Fibroblast of villous mesenchyme (primary cell): ENCODE measurements around the gene DUSP21. TPM values are rescaled to one million over a fixed set of nuclear protein-coding genes. Genes with fewer than 3 reads are reported as not detected.
A peak's percentile ranks its signal among the peaks of the same experiment; 100 is the strongest.
"Not testable (repeated sequence)": the region's sequence is repeated elsewhere in the genome, so short reads cannot be mapped to it uniquely, and the experiment has no call there.

ENCODE experiments used
- DNase-seq: peaks from one replicate; pipeline ENCODE4 v3.0.0-alpha.2; 2010; ENCODE audit warnings: low read depth
- H3K4me3 ChIP-seq: 2 replicates; pipeline ENCODE4 v1.5.1; 2011; ENCODE audit warnings: low read depth, mild to moderate bottlenecking, low read length
- total RNA-seq: library from RNA; depleted of rRNA; stranded (reverse); fragments of >200 nt; gene quantifications from 2 replicates; pipeline ENCODE4 v1.2.3, GENCODE V29; 2012
- TF ChIP-seq, protein P1 (sequence below): IDR thresholded peaks from 2 replicates; pipeline ENCODE4 v1.5.1; 2012; ENCODE audit warnings: low read depth, mild to moderate bottlenecking, low read length; ENCODE audit not compliant: insufficient read depth

DUSP21 gene
- not detected in 2 replicates for total RNA-seq

DNA sequence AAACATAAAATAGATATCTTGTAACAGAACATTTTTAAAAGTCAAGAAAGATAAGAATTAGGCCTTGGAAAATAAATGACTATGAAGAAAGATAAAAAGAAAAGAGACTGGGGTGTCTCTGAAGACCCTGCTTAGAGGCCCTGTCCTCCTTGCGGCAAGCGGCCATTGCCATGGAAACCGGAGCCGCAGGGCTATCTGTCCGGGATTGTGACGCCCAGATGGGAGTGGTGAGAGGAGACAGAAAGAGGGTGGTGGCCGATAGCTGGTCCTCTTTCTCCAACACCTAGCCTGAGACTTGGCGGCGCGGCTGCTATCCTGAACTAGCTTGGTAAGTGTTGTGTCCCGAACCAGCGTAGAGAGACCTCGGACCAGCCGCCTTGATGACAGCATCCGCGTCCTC, at the start of gene DUSP21:
Gene DUSP21 (plus strand): TSS at position 269 of the 400 bp plus-strand sequence. CDS start 112 bp downstream, at position 381.
- DNase-seq = no peak
- H3K4me3 ChIP-seq = no peak within 1 kb of the TSS

DNA sequence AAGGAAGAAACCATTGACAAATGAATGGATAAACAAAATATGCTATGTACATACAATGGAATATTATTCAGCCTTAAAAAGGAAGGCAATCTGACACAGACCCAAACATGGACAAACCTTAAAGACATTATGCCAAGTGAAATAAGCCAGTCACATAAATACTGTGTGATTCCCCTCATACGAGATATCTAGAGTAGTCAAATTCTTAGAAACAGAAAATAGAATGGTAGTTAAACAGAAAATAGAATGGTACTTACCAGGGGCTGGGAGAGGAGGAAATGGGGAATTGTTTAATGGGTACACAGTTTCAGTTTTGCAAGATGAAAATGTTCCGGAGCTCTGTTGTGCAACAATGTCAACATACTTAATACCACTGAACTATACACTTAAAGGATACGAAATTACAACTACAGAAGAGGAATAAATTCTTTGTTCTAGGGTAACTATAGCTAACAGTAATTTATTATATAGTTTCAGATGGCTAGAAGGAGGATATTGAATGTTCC, 47.8 kb upstream of the DUSP21 start:
- TF ChIP-seq, protein P1, sequence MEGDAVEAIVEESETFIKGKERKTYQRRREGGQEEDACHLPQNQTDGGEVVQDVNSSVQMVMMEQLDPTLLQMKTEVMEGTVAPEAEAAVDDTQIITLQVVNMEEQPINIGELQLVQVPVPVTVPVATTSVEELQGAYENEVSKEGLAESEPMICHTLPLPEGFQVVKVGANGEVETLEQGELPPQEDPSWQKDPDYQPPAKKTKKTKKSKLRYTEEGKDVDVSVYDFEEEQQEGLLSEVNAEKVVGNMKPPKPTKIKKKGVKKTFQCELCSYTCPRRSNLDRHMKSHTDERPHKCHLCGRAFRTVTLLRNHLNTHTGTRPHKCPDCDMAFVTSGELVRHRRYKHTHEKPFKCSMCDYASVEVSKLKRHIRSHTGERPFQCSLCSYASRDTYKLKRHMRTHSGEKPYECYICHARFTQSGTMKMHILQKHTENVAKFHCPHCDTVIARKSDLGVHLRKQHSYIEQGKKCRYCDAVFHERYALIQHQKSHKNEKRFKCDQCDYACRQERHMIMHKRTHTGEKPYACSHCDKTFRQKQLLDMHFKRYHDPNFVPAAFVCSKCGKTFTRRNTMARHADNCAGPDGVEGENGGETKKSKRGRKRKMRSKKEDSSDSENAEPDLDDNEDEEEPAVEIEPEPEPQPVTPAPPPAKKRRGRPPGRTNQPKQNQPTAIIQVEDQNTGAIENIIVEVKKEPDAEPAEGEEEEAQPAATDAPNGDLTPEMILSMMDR = no peak
- H3K4me3 ChIP-seq = no peak overlapping the region
- peak; percentile 15 for DNase-seq

More for the DNA sequence above, at the start of gene DUSP21:
- TF ChIP-seq, protein P1 = no peak

DNA sequence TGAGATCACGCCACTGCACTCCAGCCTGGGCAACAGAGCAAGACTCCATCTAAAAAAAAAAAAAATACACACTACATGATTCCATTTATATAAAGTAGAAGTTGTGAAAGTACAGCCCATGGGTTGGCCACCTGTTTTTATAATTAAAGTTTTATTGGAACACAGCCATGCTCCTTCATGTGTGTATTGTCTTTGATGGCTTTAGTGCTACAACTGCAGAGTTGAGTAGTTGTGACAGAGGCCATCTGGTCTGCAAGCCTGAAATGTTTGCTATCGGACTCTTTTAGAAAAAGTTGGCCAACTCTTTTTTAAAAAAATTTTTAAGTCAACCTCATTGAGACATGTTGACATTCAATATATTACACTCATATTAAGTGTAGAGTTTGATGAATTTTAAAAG, 41.2 kb upstream of the DUSP21 start:
- no peak for DNase-seq
- TF ChIP-seq, protein P1 = no peak
- no peak overlapping the region for H3K4me3 ChIP-seq

DNA sequence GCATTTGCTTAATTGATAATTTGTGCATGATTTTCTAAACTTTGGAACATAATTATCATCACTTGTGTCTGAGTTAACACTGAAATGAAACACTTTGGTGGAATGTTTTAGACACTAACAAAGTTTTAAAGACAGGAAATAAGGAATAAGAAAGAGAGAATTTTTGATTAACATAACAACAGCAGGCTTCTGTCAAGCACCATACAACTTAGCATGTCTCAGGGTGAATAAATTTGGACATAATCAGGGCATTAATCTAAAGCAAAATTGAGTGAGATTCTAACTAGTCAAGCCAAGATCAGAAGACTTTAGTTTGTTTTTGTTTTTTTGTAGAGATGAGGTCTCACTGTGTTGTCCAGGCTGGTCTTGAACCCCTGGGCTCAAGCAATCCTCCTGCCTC, 28.1 kb upstream of the DUSP21 start:
- TF ChIP-seq, protein P1 = no peak
- no peak overlapping the region for H3K4me3 ChIP-seq
- no peak for DNase-seq

DNA sequence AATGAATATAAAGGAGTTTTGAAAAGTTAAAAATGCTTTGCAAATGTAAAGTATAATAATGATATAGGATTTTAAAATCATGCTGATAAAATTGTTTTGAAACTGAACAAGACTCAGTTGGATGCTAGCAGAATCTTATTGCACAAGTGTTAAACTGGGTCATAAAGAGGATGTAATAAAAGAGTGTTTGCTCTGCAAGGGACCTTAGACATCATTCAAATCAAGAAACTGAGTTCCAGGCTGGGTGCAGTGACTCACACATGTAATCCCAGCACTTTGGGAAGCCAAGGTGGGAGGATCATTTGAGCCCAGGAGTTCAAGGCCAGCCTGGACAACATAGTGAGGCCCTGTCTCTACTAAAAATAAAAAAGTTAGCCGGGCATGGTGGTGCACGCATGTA, 27.5 kb upstream of the DUSP21 start:
- no peak for DNase-seq
- TF ChIP-seq, protein P1 = no peak
- H3K4me3 ChIP-seq = no peak overlapping the region

DNA sequence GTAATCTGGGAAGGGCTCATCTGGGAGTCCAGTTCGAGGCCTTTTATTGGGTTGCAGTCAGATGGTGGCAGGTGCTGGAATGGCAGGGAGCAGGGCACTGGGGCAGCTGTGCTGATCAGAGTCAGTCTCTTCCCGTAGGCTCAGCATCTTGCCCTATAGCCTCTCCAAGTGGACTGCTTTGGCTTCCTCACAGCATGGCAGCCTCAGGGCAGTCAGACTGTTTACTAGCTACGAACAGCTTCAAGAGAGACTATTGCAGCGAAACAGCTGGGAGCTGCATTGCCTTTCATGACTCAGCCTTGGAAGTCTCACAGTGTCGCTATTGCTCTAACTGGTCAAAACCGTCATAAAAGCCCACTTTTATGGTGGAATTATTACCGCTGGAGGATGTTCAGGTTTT, 26.8 kb upstream of the DUSP21 start:
- TF ChIP-seq, protein P1 = no peak
- H3K4me3 ChIP-seq = no peak overlapping the region
- no peak for DNase-seq

DNA sequence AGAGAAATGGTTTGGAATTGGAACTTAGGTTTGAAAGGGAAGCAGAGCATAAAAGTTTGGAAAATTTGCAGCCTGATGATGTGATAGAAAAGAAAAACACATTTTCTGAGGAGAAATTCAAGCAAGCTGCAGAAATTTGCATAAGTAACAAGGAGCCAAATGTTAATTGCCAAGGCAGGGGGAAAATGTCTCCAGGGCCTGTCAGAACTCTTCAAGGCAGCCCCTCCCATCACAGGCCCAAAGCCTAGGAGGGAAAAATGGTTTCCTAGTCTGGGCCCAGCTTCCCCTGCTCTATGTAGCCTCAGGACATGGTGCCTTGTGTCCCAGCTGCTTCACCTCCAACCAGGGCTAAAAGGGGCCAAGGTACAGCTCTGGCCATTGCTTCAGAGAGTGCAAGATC, 21.2 kb upstream of the DUSP21 start:
- no peak for DNase-seq
- H3K4me3 ChIP-seq = no peak overlapping the region
- TF ChIP-seq, protein P1 = no peak

DNA sequence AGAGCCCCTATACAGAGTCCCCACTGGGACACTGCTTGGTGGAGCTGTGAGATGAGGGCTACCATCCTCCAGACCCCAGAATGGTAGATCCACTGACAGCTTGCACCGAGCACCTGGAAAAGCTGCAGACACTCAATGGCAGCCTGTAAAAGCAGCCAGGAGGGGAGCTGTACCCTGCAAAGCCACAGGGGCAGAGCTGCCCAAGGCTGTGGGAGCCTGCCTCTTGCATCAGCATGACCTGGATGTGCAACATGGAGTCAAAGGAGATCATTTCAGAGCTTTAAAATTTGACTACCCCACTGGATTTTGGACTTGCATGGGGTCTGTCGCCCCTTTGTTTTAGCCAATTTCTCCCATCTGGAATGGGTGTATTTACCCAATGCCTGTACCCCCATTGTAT, 20.6 kb upstream of the DUSP21 start:
- H3K4me3 ChIP-seq, DNase-seq: not testable (repeated sequence)
